Measurements from ENCODE around the gene MAOB. TPM values are rescaled to one million over a fixed set of nuclear protein-coding genes. Genes with fewer than 3 reads are reported as not detected.

The MAOB gene
- total RNA-seq, 6 experiments from 2014 or later: 70.0 to 253 (median 122) TPM

GRCh38 chrX:43846558-43846957, 35.7 kb downstream of the MAOB start:
- ATAC-seq (peak in 3 of 4 donors; percentile 37 to 56 (median 53)), DNase-seq (no peak)
- H3K36me3 ChIP-seq: no peaks in the 10 kb centered on the region
- peaks cover 0 to 4% of the 10 kb centered on the region in 2 donors for H3K27me3 ChIP-seq
- H3K9me3 ChIP-seq: no peaks in the 10 kb centered on the region
- intact Hi-C loops (cut with DNase I): no loop called here
- peak overlapping the region in 2 of 3 donors; percentile 25 to 28 for H3K27ac ChIP-seq
- no peak for TF ChIP-seq POLR2A (IDR thresholded peaks at IDR 0.05)
- peaks cover 0 to 8% (median 3%) of the 10 kb centered on the region in 4 donors for H3K4me1 ChIP-seq
- H3K4me3 ChIP-seq: no peak overlapping the region

GRCh38 chrX:43845776-43846175, 36.5 kb downstream of the MAOB start:
- peak; percentile 84 to 94 (median 92) for ATAC-seq
- peak; percentile 36 to 67 (median 60) for DNase-seq
- Histone ChIP-seq H3K4me1 (peaks cover 0 to 8% (median 3%) of the 10 kb centered on the region in 4 donors), H3K27me3 (peaks cover 0 to 4% of the 10 kb centered on the region in 2 donors), H3K9me3 (no peaks in the 10 kb centered on the region), H3K4me3 (no peak overlapping the region), H3K27ac (peak overlapping the region in 2 of 3 donors; percentile 25 to 28), H3K36me3 (no peaks in the 10 kb centered on the region)
- TF ChIP-seq CTCF (IDR thresholded peaks at IDR 0.05): no peak
- no peak for TF ChIP-seq POLR2A (IDR thresholded peaks at IDR 0.05)
- intact Hi-C loops (cut with DNase I): no loop called here
- WGBS (ENCODE audit: insufficient coverage, low coverage, low lambda C conversion rate, missing lambda C conversion rate): 21% methylated on average over 2 of the region's 2 CpGs

GRCh38 chrX:43840265-43840664, 42.0 kb downstream of the MAOB start:
- ATAC-seq (no peak), DNase-seq (no peak)
- intact Hi-C loops (cut with DNase I): no loop called here
- Histone ChIP-seq H3K27ac (no peak overlapping the region), H3K27me3 (no peaks in the 10 kb centered on the region), H3K9me3 (no peaks in the 10 kb centered on the region), H3K36me3 (peaks cover 0 to 6% (median 0%) of the 10 kb centered on the region in 4 donors), H3K4me1 (peaks cover 0 to 7% (median 2%) of the 10 kb centered on the region in 4 donors), H3K4me3 (no peak overlapping the region)
- TF ChIP-seq POLR2A (IDR thresholded peaks at IDR 0.05): no peak
- TF ChIP-seq CTCF (IDR thresholded peaks at IDR 0.05): no peak
- 30% methylated on average over 3 of the region's 3 CpGs for WGBS (ENCODE audit: insufficient coverage, low coverage, low lambda C conversion rate, missing lambda C conversion rate)

GRCh38 chrX:43836435-43837184, 45.6 kb downstream of the MAOB start:
- H3K4me3 ChIP-seq: no peak overlapping the region
- peaks cover 0 to 6% (median 0%) of the 10 kb centered on the region in 4 donors for H3K36me3 ChIP-seq
- H3K9me3 ChIP-seq: no peaks in the 10 kb centered on the region
- peaks cover 0 to 5% (median 0%) of the 10 kb centered on the region in 4 donors for H3K4me1 ChIP-seq
- TF ChIP-seq CTCF (IDR thresholded peaks at IDR 0.05) (peak; percentile 62 to 76 (median 71)), POLR2A (IDR thresholded peaks at IDR 0.05) (no peak)
- no peak for DNase-seq
- H3K27ac ChIP-seq: no peak overlapping the region
- 9% methylated on average over 3 of the region's 3 CpGs for WGBS (ENCODE audit: insufficient coverage, low coverage, low lambda C conversion rate, missing lambda C conversion rate)
- peak; percentile 53 to 64 (median 57) for ATAC-seq
- intact Hi-C loops (cut with DNase I): loop anchor here in 1 of 2 donors (10.0 kb wide), 1 partner anchor 98 kb away; no protein-coding TSS in a partner anchor
- no peaks in the 10 kb centered on the region for H3K27me3 ChIP-seq

- H3K27me3 ChIP-seq: no peaks in the 10 kb centered on the region
- H3K27ac ChIP-seq: no peak overlapping the region
- WGBS (ENCODE audit: insufficient coverage, low coverage, low lambda C conversion rate, missing lambda C conversion rate): 27% methylated on average over 1 of the region's 1 CpG
- H3K4me1 ChIP-seq: peaks cover 0 to 5% (median 0%) of the 10 kb centered on the region in 4 donors
- no peaks in the 10 kb centered on the region for H3K9me3 ChIP-seq
- ATAC-seq (no peak), DNase-seq (no peak)
- peaks cover 0 to 6% (median 0%) of the 10 kb centered on the region in 4 donors for H3K36me3 ChIP-seq
- TF ChIP-seq POLR2A (IDR thresholded peaks at IDR 0.05): no peak
- intact Hi-C loops (cut with DNase I): loop anchor here in 1 of 2 donors (10.0 kb wide), 1 partner anchor 99 kb away; no protein-coding TSS in a partner anchor
- no peak overlapping the region for H3K4me3 ChIP-seq
These were observed 46.7 kb downstream of the MAOB start for GRCh38 chrX:43835559-43835958.
